HG02642 (cell line): Measurements from ENCODE around the gene ESYT2.
A peak's percentile ranks its signal among the peaks of the same experiment; 100 is the strongest.
"Not testable (repeated sequence)": the region's sequence is repeated elsewhere in the genome, so short reads cannot be mapped to it uniquely, and the experiment has no call there.

Experiments used
- ATAC-seq: cut with Tn5 transposase; IDR thresholded peaks from one replicate; pipeline ENCODE4 v1.9.1; 2021; ENCODE audit warnings: mild to moderate bottlenecking; ENCODE audit not compliant: unreplicated experiment, poor library complexity

Gene ESYT2

DNA sequence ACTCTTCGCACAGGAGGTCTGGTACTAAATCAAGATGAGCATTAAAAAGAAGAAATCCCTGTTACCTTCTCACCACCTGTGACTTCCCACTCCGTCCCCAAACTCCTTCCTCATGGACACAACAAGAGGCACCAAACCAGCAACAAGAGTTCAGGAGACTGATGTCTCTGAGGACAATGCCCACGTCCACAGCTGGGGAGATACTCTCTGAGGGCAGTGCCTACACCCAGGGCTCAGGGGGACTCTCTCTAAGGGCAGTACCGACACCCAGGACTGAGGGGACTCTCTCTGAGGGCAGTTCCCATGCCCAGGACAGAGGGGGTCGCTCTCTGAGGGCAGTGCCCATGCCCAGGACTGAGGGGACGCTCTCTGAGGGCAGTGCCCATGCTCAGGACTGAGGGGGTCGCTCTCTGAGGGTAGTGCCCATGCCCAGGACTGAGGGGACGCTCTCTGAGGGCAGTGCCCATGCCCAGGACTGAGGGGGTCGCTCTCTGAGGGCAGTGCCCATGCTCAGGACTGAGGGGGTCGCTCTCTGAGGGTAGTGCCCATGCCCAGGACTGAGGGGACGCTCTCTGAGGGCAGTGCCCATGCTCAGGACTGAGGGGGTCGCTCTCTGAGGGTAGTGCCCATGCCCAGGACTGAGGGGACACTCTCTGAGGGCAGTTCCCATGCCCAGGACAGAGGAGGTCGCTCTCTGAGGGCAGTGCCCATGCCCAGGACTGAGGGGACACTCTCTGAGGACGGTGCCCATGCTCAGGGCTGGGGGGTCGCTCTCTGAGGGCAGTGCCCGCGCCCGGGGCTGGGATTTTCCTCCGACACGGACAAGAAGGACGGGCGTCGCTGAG lies 125.4 kb downstream of the ESYT2 start:
- ATAC-seq = not testable (repeated sequence)

DNA sequence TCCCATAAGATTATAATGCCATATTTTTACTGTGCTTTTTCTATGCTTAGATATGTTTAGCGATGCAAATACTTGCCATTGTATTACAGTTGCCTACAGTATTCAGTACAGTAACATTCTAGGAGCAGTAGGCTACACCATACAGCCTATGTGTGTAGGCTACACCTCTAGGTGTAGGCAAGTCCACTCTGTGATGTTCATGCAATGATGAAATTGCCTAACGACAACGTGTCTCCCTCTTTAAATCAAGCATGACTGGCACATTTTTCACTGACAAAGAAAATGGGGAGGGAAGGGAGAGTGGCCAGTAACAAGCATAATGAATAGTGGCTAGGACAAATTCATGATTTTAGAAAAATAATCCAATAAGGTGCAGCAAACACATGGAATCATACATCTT lies 126.4 kb downstream of the ESYT2 start:
- ATAC-seq = no peak

DNA sequence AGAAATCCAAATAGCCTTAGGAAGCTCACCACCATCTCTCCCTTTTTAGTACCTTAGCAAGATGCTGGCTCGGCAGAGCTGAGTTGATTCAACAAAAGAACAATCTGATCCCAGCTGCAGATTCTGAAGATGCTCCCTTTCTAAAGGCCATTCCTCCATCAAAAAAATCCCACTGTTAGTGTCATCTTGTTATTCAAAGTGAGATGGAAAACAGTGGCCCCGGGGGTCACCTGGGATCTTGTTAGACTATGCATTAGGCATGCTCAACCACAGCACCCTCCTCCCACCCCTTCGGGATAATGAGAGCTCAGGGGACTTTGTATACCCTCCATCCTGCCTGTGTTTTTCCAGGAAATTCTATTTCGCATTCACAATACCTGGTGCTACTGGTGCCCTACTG lies 127.1 kb downstream of the ESYT2 start:
- no peak for ATAC-seq

DNA sequence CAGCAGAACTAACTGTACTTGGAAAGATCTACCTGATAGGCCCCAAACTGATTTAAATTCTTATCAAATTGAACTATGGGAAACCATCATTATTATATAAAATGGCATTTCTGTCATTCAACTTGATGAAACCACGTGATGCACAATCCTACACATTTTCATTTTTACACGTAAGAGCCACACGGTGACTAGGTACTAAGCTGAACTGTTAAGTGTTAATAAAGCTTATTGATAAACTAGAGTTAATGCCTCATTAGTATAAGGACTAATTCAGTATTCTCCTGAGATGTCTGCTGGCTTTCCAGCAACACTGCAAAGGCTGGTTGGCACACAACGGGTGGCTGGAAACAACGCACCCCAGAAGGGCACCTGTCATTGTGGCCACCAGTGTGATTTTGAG lies 129.3 kb downstream of the ESYT2 start:
- ATAC-seq = no peak

DNA sequence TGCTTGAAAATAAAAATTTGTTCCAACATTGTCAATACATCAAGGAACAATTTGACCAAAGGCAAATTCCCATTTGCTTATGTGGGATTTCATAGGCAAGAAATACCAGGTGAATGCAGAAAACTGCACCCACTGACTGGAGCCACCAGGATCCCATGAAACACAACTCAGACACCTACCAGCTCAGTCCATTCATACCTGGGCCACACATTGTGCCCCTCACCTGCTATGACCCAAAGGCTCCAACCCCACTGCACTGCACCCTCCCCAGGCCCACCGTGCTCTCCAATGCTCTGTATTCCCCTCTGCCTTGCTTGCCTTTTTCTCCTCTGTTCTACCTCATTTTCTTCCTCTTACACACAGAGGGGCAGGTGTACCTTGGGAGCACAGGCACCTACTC lies 130.0 kb downstream of the ESYT2 start:
- ATAC-seq = no peak

DNA sequence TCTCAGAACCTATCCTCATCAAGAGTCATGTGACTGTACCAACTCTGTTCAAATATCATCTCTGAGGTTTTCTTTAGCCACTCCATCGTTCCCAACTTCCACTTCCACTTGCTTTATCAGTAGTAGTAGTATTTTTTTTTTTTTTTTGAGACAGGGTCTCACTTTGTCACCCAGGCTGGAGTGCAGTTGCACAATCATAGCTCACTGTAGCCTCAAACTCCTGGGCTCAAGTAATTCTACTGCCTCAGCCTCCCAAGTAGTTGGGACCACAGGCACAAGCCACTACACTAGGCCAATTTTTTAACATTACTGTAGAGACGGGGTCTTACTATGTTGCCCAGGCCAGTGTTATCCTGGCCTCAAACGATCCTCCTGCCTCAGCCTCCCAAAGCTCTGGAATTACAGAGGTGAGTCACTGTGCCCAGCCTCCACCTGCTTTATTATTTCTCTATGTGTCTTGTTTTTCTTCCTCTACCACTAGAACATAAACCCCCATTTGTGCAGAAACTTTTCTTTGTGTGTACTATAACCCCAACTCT lies 130.6 kb downstream of the ESYT2 start:
- no peak for ATAC-seq

DNA sequence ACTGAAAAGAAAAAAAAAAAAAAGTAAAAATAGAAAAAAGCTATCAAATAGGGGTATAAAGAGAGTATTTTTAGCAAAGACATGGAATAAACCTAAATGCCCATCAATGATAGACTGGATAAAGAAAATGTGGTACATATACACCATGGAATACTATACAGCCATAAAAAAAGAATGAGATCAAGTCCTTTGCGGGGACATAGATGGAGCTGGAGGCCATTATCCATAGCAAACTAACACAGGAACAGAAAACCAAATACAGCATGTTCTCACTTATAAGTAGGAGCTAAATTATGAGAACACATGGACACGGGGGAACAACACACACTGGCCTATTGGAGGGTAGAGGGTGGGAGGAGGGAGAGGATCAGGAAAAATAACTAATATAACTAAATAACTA lies 131.7 kb downstream of the ESYT2 start:
- not testable (repeated sequence) for ATAC-seq

DNA sequence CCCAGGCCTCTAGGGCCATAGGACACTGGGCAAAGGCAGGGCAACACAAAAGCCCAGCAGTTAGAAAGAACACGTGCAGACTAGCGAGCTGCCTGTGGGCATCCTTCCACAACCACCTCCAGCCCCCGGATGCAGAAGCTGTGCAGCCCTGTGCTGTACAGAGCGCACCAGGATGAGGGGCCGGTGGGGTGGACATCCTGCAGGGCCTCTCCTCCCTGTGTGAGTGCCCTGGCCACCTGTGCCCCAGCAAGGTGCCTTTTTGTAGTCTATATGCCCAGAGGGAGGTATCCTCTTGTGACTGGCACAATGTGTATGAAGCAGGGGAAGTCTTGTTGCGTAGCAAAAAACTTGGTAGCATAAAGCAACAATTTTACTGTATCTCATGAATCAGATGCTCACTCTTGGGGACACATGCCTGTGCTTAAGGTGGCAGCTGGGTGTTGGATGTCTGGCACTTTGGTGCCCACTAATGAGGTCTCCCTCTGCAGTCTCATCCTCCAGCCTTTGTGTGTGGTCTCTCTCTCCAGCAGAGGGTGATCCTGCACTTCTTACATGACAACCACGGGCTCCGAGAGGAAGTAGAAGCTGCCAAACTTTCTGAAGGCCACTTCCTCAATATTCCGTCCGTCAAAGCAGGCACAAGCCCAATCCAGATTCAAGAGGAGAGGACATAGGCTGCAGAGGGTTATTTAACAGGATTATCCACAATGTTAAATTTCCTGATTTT lies 133.4 kb downstream of the ESYT2 start:
- ATAC-seq = peak; percentile 86

DNA sequence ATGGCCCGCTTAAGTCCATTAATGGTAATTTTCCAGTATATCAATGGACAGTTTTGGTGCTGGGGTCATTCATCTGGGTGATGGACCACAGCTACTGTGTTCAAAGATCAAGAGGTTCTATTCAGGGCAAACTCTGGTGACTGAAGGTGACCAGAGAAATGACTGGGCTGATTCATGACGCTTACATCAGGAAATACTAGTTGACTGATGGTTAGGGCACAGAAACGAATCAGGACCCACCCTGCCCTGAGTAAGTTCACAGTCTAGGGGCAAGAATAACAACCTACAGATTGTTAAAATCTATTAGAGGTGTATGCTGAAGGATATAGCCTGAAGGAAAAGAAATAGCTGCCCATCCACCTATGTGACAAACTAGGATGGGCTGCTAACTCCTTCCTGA lies 134.3 kb downstream of the ESYT2 start:
- no peak for ATAC-seq

DNA sequence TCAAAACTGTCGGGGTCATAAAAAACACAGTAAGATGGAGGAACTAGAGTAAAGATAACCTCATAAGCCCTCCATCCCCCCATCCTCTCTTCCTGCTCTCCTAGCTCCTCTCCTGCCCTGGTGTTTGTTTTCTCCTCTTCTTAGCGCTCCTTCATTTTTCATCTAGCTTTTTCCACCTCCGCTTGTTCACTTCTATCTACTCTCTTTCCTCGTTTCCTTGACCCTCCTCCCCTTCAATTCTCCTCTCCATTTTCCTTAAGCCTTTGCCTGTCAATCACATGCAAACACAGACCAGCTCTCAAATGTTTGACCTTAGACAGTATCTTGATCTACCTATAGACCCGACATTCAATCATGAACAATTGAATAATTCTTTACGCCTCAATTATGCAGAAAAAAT lies 134.7 kb downstream of the ESYT2 start:
- ATAC-seq = no peak

DNA sequence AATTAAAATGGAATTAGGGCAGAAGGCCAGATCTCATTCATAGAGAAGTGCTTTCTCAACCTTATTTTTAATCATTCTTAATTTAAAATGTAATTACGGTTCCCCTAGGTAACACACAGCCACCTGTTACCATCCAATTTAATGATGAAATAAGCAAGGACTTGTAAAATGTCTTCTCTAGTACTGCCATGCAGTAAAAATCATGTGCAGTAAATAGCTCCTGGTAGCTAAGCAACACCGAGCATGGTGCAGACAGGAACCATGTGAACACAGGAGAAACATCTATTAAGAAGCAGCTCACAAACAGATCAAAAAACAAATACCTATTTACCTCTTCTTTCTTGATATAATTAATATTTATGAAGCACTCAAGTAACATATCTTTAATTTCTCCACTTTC lies 139.8 kb downstream of the ESYT2 start:
- ATAC-seq = no peak

DNA sequence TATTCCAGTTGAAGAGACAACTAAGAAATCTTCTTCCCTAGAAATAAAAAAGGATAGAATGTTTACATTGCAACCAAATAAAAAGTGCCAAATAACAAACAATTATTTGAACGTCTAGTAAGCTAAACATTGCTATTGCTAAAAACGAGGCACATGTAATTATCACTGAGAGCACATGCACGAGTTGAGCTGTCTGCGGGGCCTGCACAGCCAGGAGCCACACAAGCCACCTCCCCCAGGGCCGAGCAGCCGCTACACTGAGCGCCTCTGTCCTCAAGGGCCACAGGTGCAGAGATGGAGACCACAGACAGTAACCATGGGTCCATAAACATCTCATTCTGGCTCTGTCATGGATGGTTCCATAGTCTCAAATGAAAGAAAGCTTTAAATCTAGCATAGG lies 141.9 kb downstream of the ESYT2 start:
- ATAC-seq = no peak

DNA sequence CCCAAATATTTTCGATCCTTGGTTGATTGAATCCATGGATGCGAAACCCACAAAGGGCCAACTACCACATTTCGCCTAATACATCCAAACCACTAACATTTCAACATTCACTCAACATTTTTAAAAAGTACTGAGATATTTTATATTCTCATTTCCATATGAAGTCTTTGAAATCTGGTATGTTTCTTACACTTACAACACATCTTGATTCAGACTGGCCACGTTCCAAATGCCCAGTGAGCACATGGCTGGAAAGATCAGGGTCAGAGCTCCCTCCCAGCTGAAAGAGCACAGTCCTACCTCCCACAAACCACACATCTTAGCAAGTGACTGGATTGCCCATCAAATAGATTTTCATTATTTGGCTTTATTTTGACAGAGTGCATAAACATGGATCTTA lies 143.6 kb downstream of the ESYT2 start:
- ATAC-seq = no peak

DNA sequence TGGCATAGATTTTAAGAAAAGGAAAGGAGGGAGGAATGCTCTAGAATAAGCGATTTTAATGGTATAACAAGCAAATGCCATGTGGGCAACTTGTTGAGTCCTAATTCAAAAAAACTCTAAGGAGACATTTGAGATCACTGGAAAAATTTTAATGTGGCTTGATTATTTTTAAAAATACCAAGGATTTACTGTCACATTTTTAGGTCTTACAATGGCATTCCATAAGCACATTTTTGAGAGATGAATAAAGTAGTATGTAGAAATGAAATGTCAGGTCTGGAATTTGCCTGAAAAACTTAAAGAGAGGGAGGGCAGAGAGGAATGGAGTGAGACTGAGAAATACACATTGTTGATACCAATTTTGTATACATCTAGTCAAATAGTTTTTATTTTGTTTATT lies 145.0 kb downstream of the ESYT2 start:
- no peak for ATAC-seq

DNA sequence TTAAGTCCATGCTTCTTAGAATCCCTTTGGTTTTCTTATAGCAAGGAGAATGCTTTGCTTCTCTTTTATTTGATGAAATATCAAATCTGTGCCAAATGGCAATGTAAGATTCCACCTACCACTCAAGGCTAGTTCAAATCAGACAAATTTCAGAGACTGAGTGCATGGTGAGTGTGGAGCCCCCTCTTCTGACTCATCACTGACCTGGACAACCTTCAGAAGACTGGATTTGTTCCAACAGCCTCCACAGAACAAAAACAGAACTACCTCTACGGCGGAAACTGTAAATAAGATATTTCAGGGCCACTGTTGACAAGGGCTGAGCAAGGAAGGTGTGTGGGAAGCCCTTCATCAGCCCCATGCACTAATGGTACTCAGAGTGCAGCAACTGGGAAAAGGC lies 145.8 kb downstream of the ESYT2 start:
- no peak for ATAC-seq

DNA sequence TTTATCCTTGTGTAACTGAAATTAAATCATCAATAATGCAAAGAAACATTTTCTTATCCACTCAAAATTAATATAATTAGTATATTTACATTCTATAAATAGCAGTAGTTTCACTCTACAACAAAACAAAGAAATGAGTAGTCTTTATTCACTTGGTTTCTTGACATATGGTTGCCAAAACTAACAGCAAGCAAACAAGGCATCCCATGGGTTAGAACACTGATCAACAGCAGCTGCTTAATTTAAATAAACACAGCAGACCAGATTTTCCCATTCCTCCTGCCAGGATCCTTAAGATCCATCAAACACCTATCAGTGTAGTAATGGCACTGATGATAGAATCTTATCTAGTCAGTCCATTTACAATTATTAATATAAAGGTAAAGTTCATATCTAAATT lies 146.9 kb downstream of the ESYT2 start:
- ATAC-seq = no peak
